Natural killer cell treated with Interleukin-12 subunit alpha and Interleukin-12 subunit beta and Interleukin-15 and Interleukin-18, amount 100 ng/mL, for 72 hours (primary cell): ENCODE data around the gene BLVRA. TPM values are rescaled to one million over a fixed set of nuclear protein-coding genes. Genes with fewer than 3 reads are reported as not detected.

ENCODE experiments used
- ATAC-seq, 2 donors: fragments of 150-1000 bp; cut with Tn5 transposase in 1 of 2; sonication (Bioruptor Pico), chemical (Tn5 transposase) in 1 of 2; 2 replicates each; pipeline ENCODE4 v1.10.0; 2021
- DNase-seq: peaks from one replicate; pipeline ENCODE4 v3.0.0; 2022; ENCODE audit warnings: low spot score
- H3K27ac Mint-ChIP-seq, 2 donors: 1 replicate in 1 of 2; 2 replicates in 1 of 2; pipeline ENCODE4 v1.8.0; 2022; ENCODE audit warnings: mixed read lengths in 2 of 2, mild to moderate bottlenecking in 1 of 2, moderate library complexity in 1 of 2
- H3K27me3 Mint-ChIP-seq, 2 donors: 1 replicate in 1 of 2; 2 replicates in 1 of 2; pipeline ENCODE4 v1.8.0; 2022; ENCODE audit warnings: mixed read lengths in 2 of 2
- H3K36me3 Mint-ChIP-seq: one replicate; pipeline ENCODE4 v1.8.0; 2022; ENCODE audit warnings: mixed read lengths
- H3K4me1 Mint-ChIP-seq, 2 donors: 1 replicate in 1 of 2; 2 replicates in 1 of 2; pipeline ENCODE4 v1.8.0; 2022; ENCODE audit warnings: low read depth in 2 of 2, mixed read lengths in 2 of 2, mild to moderate bottlenecking in 1 of 2
- H3K4me3 Mint-ChIP-seq: one replicate; pipeline ENCODE4 v1.8.0; 2022; ENCODE audit warnings: mixed read lengths
- H3K9me3 Mint-ChIP-seq: 2 replicates; pipeline ENCODE4 v1.8.0; 2022; ENCODE audit warnings: mixed read lengths
- total RNA-seq, 2 donors: library from RNA; stranded (reverse); gene quantifications; one replicate each; pipeline ENCODE4 v1.2.3, GENCODE V29; 2022

Gene BLVRA
- total RNA-seq, 2 donors from 2014 or later = 34.6 to 62.0 TPM

GRCh38 chr7:43851805-43852204, 93.3 kb downstream of the BLVRA start:
- Mint-ChIP-seq H3K4me1 (peaks cover 15 to 18% of the 10 kb centered on the region in 2 donors), H3K27ac (no peak overlapping the region), H3K4me3 (no peak overlapping the region), H3K36me3 (no peaks in the 10 kb centered on the region), H3K27me3 (peaks cover 0 to 2% of the 10 kb centered on the region in 2 donors), H3K9me3 (no peaks in the 10 kb centered on the region)
- ATAC-seq = no peak
- no peak for DNase-seq

- no peaks in the 10 kb centered on the region for H3K36me3 Mint-ChIP-seq
- ATAC-seq = no peak
Observed at GRCh38 chr7:43855176-43855575, 96.7 kb downstream of the BLVRA start.

GRCh38 chr7:43856316-43856715, 97.8 kb downstream of the BLVRA start:
- ATAC-seq (no peak), DNase-seq (no peak)
- Mint-ChIP-seq H3K27me3 (peaks cover 0 to 5% of the 10 kb centered on the region in 2 donors), H3K4me3 (no peak overlapping the region), H3K9me3 (no peaks in the 10 kb centered on the region), H3K36me3 (no peaks in the 10 kb centered on the region), H3K4me1 (peaks cover 2 to 5% of the 10 kb centered on the region in 2 donors), H3K27ac (no peak overlapping the region)

More at GRCh38 chr7:43855176-43855575, 96.7 kb downstream of the BLVRA start:
- H3K27me3 Mint-ChIP-seq = peaks cover 0 to 5% of the 10 kb centered on the region in 2 donors
- DNase-seq = no peak
- H3K4me3 Mint-ChIP-seq = no peak overlapping the region
- H3K27ac Mint-ChIP-seq = no peak overlapping the region
- no peaks in the 10 kb centered on the region for H3K9me3 Mint-ChIP-seq
- peaks cover 10 to 12% of the 10 kb centered on the region in 2 donors for H3K4me1 Mint-ChIP-seq

Other genes with a start within 250 kb of the BLVRA start
- 10 to 100 TPM; 61.7 to 67.6 TPM for gene STK17A, start 175.6 kb upstream of the BLVRA start, total RNA-seq
- gene COA1, start 29.2 kb upstream of the BLVRA start, total RNA-seq = 100 to 1,000 TPM in 1 of 2 donors, 10 to 100 TPM in 1; 77.2 to 119 TPM
- 10 to 100 TPM; 72.6 to 95.3 TPM for gene MRPS24, start 110.8 kb downstream of the BLVRA start, total RNA-seq
- 10 to 100 TPM; 29.4 TPM for gene URGCP, start 147.9 kb downstream of the BLVRA start, total RNA-seq
- gene UBE2D4, start 167.8 kb downstream of the BLVRA start, total RNA-seq = 10 to 100 TPM; 10.8 to 11.2 TPM
- gene SPDYE1, start 239.2 kb downstream of the BLVRA start, total RNA-seq = not detected